Occipital lobe (tissue), 2 donors: ENCODE results near the gene CFAP97. TPM values are rescaled to one million over a fixed set of nuclear protein-coding genes. Genes with fewer than 3 reads are reported as not detected.
"Not testable (repeated sequence)": the region's sequence is repeated elsewhere in the genome, so short reads cannot be mapped to it uniquely, and the experiment has no call there.

ENCODE experiments used
- DNase-seq: peaks from one replicate; lab custom pipeline; 2025; lab: John Stamatoyannopoulos, UW
- total RNA-seq: library from RNA; depleted of rRNA; stranded (reverse); fragments of >200 nt; gene quantifications from one replicate; pipeline ENCODE4 v1.2.3, GENCODE V29; 2014

The CFAP97 gene
- total RNA-seq, 1 donor from 2014 or later: 73.5 TPM

DNA sequence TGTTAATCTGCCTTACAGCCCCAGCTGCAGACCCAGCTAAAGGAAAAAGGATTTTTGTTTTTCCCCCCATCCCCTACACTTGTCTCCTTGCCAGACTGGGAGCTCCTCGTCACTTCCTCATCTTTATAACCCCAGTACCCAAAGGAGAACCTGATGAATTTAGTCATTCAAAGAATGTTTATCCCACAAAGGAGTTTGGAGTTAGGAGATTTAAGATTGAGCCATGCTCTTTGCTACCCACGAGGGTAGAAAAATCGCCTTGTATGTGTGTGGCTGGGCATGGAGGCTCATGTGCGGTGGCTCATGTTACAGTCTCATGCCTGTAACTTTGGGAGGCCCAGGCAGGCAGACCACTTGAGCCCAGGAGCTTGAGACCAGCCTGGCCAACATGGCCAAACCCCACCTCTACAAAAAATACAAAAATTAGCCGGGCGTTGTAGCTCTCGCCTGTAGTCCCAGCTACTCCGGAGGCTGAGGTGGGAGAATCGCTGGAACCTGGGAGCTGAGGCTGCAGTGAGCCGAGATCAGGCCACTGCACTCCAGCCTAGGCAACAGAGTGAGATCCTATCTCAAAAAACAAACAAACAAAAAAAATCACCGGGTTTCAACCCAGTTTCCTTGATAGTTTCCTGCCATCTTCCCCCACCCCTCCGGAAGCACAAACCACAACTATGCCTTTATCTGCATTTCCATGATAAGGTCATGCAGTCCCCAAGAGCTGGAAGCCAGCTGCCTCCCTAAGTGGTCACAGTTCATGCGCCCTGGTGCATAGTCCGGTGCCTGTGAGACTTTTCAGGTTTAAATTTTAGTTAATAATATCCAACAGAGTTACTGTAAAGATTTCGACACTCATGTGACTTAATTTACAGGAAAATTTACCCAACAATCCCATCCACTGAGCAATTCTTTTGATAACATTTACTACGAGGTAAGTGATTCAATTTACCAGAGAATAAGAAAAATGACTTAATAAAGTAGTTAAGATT lies 1.5 kb downstream of the CFAP97 start:
- no peak for DNase-seq

DNA sequence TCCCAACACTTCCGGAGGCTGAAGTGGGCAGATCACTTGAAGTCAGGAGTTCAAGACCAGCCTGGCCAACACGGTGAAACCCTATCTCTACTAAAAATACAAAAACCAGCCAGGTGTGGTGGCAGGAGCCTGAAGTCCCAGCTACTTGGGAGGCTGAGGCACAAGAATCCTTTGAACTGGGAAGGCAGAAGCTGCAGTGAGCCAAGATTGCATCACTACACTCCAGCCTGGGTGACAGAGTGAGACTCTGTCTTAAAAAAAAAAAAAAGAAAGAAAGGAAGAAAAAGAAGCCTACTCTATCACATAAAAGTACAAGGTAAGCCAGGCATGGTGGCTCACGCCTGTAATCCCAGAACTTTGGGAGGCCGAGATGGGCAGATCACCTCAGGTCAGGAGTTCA lies 5.6 kb downstream of the CFAP97 start:
- DNase-seq: not testable (repeated sequence)

DNA sequence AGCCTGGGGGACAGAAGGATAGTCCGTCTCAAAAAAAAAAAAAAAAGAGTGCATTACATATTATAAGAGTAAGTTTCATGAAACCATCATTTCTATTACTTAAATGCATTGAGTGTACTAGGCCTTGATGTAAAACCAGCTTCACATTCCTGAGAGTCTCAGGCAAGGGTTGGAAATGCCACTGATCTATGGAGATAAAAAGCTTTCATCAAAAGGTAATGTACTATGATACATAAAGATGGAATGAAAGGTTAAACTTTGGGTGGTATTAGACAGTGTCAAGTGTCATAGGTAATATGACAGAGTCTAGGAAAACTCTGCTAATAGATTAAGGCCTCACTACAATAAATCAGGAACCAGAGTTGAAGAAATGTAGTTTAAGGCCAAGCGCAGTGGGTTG lies 7.4 kb downstream of the CFAP97 start:
- DNase-seq: no peak

DNA sequence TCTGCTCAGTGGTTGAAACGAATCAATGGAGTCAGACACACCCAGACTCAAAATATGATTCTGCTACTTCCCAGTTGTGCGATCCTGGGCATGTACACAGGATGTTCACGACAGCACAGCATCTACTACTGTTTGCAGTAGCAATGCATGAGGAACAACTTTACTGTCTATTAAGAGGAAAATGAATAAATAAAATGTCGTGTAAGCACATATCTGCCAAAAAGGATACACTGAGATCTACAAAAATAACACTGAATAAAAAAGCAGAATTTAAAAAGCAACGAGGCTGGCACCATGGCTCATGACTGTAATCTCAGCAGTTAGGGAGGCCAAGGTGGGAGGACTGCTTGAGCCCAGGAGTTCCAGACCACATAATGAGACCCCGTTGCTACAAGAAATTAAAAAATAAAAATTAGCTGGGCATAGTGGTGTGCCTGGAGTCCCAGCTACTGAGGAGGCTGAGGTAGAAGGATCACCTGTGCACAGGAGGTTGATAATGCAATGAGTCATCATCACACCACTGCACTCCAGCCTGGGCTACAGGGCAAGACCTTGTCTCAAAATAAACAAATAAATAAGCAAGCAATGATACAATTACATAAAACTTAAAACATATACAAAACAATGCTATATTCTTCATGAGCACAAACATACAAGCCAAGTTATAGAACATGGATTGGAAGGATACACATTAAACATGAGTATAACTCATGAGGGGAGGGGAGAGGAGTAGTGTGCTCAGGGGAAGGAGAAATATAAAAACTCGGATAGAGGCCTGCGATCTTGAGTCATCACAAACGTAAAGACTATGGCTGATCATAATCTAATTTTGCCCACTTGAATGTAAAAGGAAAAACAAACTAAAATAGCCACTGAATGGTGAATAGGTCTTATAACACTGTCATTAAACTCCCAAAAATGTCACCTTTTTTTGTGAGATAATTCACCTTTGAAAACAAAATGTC lies 8.6 kb downstream of the CFAP97 start:
- no peak for DNase-seq

DNA sequence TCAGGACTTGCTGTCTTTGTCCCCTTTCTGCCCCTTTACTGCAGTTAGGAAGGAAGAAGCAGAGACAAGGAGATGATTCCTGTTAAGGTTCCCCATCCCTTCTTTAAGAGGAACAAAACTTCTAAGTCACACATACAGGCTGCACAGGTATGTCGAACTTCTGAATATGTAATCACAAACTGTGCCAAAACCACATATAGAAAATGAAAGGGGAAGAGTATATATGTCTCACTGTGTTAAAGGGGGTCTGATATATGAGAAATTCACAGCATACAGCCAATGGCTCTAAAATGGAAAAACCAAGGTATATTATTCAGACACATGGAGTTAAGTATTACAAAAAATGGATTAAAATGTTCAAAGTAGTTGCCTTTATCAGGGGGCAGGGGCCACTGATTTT lies 11.7 kb downstream of the CFAP97 start:
- no peak for DNase-seq

DNA sequence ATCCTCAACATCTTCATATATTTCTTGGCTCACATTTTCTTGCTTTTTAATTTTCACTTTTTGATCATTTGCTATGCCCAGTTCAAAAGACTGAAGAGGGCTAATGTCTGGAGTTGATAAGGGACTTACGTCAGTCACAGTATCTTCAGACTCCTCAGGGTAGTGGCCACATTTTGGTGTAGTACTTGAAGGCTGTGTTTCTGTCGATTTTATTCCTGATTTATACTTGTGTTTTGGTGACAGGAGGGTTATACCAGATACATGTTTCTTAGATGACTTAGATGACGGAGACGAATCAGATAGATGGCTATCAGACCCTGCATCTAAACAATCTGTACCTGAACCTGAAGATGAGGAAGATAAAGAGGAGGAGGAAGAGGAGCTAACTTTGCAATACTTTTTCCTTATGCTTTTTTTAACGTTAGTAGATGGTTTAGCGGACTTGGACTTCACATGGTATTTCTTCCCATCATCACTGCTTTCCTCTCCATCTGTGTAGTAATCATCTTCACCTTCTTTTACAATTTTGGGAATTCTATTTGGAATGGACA lies 13.4 kb downstream of the CFAP97 start:
- DNase-seq: no peak

DNA sequence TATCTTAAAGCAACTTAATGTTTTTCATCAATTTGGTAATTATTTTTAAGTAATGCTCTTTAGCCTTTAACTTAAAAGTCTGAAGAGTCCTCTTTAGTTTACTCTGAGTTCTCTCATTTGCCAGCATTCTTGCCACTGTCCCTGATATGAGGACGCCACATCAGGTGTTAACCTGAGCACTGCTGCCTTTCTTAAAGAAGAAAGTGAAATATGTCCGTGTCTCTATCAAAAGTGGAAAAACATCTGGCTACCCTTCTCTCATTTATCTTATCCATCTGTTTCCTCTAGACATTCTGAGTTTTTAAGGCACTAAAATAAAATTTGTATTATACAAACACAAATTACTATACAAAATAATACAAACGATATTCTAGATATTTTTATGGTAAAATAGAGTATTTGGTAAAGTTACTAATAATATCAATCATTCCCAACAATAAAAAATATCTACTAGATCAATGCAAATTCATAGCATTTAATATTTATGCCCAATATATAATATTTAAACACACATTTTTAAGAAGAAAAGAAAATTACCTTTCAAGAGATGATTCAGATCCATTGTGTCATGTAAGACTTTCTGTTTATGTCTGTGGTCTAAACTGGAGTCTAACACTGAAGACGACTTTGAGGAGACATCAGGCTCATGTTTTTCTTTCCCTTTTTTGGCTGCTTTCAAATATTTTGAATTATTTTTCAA lies 14.0 kb downstream of the CFAP97 start:
- no peak for DNase-seq

DNA sequence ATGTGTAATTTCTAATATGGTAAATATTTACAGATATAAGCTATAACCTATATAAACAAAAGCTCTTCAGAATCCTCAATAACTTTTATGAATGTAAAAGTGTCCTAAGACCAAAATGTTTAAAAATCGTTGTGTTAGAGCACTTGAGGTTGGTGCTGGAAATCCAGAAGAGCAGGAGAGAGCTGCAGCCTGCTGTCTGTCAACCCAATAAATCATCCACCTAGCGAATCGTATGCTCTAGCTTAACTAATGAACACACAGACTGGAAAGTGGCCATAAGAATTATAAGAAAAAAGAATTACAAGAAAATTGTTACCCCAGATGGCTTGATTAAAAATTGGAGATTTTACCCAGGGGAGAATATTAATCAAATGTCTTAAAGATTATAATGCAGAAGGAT lies 17.0 kb downstream of the CFAP97 start:
- no peak for DNase-seq

DNA sequence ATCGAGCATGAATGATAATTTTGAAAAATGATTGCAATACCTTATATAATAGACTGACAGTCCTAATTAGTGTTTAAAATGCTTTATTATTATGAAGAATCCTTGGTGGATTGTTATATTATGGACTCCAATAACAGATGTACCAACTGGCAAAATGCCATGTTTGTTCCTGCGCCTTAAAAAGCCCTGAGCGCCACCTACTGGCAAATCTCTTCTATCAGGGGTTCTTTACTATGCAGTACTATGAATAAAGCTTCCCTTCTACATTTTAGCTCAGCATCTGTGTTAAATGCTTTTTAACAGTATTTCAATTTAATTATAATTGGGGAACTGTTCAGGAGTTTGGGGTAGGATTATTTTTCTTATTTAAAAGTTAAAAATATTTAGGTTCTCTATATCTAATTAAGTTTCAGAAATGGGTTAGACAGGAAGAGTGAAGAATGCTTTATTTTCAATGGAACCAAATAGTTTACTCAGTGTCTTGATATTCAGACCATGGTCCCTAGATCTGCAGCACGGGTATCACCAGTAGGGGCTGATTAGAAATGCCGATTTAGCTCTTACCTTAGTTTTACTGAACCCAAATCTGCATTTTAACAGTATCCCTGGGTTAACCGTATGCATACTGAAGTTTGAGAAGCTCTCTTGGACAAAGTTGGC lies 20.0 kb downstream of the CFAP97 start:
- peak; percentile 46 for DNase-seq

DNA sequence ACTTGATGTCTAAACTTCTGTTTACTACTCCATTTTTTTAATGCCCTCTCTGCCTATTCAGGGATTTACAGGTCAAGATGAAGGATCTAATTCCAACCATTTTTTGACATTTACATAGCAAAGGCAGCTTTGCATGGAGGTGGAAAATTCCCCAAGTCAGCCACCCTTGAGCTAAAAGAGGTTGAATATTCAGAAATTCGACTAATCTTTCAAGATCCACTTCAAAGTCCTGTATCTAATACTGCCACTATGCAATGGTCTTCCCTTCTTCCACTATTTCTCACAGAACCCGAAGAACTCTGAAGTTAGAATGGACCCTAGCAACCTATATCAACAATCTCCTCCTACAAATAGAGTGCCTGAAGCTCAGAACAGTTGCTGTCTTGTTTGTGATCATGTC lies 21.6 kb downstream of the CFAP97 start:
- DNase-seq: no peak

DNA sequence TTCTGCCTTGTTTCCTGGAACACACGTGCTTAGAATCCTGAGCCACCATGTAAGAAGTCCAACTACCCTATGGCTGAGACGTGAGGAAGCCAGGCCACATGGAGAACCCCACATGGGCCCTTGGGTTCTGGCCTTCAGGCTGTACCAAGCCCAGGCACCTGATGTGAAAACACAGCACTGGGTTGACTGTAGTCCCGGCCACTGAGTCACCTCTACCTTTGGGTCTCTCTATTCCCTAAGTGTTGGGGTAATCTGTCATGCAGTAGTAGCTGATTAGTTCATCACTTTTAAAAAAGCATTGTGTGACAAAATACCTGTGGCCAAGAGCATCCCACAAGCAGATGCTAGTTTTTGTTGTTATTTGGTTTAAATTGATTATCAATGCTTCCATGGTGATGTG lies 24.3 kb downstream of the CFAP97 start:
- DNase-seq: no peak

DNA sequence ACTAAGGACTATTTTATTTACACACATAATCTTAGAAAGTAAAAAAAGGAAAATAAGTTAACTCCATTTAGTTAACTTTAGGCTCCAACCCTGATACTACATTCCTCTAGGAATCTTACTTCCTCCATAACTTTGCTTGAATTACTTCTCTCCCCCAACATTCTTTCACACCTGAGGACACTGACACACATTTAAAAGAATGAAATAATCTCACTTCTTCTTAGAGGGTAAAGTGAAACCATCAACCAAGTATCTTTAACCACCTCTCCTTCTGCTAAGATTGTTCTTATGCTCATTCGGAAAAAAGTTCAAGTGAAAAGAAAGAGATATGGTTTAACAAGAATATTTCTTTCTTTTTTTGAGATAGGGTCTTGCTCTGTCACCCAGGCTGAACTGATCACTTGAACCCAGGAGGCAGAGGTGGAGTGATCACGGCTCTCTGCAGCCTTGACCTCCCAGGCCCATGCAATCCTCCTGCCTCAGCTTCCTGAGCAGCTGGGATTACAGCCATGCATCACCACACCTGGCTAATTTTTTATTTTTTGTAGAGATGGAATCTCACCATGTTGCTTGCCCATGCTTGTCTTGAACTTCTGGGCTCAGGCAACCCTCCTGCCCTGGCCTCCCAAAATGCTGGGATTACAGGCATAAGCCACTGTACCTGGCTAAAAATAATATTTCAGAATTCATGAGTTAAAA lies 32.3 kb downstream of the CFAP97 start:
- no peak for DNase-seq

DNA sequence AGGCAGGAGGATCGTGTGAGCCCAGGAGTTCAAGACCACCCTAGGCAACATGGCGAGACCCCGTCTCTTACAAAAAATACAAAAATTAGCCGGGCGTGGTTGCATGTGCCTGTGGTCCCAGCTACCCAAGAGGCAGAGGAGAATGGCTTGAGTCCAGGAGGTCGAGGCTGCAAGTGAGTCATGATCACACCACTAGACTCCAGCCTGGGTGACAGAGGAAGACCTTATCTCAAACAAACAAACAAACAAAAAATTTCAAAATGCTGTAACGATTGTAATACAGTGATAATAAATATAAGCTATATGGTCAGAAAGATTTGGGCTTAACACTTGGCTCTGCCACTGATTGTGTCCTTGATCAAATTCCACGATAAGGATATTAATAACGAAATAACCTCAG lies 36.6 kb downstream of the CFAP97 start:
- no peak for DNase-seq

DNA sequence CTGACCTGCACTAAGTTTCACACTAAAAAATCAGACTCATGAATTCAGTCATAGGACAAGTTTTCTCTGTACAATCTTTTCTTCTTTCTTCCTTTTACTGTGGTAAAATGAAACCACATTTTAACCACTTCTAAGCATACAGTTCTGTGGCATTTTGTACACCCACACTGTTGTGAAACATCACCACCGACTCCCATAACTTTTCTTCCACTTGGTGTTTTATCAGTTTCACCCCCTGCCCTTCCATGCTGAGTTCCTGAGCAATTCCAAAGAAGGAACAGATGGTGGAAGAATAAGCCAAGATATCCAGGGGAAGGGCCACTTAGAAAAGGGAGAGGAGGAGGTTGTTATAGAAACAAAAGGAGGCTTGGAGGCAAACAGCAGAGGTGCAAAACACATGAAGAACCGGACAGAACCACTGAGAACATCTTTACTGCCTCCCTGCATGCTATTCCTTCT lies 38.2 kb downstream of the CFAP97 start:
- DNase-seq: no peak

DNA sequence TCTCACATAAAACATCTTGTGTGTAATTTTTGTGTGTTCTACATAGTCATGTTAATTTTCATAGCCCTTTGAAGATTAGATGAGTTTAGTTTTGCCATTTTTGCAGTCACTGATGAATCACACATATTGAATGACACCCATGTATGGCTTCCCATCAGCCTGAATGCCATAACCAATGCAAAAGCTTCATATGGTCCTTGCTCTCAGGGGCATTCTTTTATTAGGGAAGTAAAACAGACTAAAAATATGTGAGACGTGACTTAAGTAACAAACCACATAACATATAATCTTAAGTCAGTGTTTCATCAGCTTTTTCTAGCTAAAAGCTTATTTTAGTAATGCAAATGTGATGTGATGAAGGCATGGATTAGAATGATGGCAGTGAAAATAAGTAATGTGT lies 52.5 kb downstream of the CFAP97 start:
- DNase-seq: no peak

DNA sequence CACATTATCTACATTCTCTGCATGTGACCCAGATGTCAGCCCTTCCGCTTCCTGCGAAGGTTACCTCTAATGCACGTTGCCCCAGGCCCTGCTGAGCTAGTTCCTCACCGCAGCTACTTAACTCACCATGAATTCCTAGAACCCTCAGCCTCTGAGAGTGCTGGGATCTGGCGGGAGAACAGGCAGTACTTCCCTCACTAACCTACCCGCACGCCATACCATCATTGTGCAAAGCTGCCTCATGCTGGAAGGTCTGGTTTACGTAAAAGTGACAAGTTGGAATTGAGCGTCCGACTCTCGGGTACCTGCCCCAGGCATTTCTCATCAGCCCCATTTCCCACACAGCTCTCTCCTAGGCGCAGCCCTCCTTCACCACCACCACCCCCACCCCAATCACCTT lies 54.4 kb downstream of the CFAP97 start:
- DNase-seq: no peak

DNA sequence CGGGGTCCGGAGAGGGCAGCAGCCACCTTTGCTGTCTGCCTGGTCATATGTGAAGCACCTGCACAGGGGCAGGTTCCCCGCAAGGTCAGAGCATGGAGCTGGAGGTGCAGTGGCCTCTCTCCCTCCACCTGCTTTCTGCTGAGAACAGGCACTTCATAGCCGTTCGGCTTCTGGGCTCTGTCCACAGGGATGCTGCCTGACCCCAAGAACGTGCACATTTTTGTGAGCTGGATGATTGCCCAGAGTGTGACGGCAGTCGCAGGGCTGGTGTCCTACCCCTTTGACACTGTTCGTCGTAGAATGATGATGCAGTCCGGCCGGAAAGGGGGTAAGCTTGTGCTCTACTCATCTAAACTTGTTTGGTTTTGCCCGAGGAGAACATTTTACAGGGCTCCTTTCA lies 58.2 kb downstream of the CFAP97 start:
- no peak for DNase-seq

DNA sequence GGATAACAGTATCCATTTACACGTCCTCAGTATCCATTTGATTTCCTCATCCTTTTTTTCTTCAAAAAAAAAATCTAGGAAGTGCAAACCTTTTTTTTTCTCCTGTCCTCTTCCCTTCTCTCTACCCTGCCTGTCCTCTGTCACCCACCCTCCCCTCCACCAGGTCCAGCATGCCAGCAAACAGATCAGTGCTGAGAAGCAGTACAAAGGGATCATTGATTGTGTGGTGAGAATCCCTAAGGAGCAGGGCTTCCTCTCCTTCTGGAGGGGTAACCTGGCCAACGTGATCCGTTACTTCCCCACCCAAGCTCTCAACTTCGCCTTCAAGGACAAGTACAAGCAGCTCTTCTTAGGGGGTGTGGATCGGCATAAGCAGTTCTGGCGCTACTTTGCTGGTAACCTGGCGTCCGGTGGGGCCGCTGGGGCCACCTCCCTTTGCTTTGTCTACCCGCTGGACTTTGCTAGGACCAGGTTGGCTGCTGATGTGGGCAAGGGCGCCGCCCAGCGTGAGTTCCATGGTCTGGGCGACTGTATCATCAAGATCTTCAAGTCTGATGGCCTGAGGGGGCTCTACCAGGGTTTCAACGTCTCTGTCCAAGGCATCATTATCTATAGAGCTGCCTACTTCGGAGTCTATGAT lies 59.1 kb downstream of the CFAP97 start:
- no peak for DNase-seq

DNA sequence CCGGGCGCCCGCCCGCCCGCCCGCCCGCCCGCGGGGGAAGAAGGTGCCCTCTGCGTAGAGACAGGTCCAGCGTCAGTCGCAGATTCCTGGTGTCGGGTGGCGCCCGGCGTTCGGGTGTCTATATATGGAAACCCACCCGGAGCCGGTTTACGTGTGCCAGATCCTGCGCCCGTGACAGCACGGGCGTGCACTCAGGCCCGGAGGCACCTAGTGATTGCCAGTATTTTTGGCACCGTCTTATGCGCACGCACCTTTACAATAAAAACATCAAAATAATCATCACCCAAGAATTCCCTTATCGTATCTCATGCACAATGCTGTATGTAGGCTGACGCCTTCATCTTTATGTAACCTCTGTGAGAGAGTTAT lies 60.2 kb downstream of the CFAP97 start:
- peak; percentile 34 for DNase-seq
